ENCODE results near the gene PTCD2.
A peak's percentile ranks its signal among the peaks of the same experiment; 100 is the strongest.

The PTCD2 gene

DNA sequence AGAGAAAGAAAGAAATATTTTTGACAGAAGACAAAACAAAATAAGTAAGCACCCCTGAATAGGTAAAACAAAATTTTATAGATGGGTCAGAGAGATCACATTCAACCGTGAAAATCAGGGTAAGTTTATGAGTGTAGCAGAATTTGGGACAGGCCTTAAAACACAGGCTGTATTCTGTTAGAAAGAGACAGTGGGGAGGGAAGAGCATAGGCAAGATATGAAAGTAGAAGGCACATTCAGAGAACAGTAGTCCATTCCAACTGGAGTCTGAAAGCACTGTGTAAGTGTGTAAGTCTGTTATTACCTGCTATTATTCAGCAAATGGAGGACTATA is 38.8 kb upstream of the PTCD2 start:
- H3K27ac ChIP-seq (ENCODE audit: insufficient read depth in 1 of 2, low read depth in 1 of 2, low read length in 2 of 2, poor library complexity in 1 of 2, severe bottlenecking in 2 of 2), result peak overlapping the region in 1 of 2 experiments; percentile 0
- H3K9me3 ChIP-seq (ENCODE audit: control extremely low read depth in 1 of 5, control insufficient read depth in 4 of 5, insufficient read depth in 2 of 5, low read depth in 1 of 5, low read length in 4 of 5), result peaks cover 0 to 6% (median 0%) of the 10 kb centered on the region in 5 experiments
- H3K27me3 ChIP-seq (replicated peaks in 2 of 5; ENCODE audit: control insufficient read depth in 4 of 5, insufficient read depth in 5 of 5, low read length in 4 of 5), result no peaks in the 10 kb centered on the region
- DNase-seq, result no peak
- ChIA-PET POLR2A (no interaction called here), CTCF (interaction anchor here (1.5 to 1.6 kb wide), 3 partner anchors 26 to 205 kb away, joined by 3 to 5 read pairs (median 5); no protein-coding TSS in a partner anchor)
- H3K4me1 ChIP-seq (ENCODE audit: control extremely low read depth in 1 of 4, control insufficient read depth in 4 of 4, insufficient read depth in 4 of 4, low read length in 3 of 4), result peaks cover 0 to 3% (median 1%) of the 10 kb centered on the region in 4 experiments
- no peak overlapping the region for H3K4me3 ChIP-seq (ENCODE audit: control insufficient read depth in 1 of 7, extremely low read depth in 1 of 7, insufficient read depth in 4 of 7, low read depth in 2 of 7, low read length in 6 of 7)
- peaks cover 2 to 28% (median 10%) of the 10 kb centered on the region in 4 experiments for H3K36me3 ChIP-seq (ENCODE audit: control insufficient read depth in 4 of 4, insufficient read depth in 4 of 4, low read length in 3 of 4)
- WGBS (ENCODE audit: insufficient coverage), result 100% methylated on average over 1 of the region's 1 CpG

DNA sequence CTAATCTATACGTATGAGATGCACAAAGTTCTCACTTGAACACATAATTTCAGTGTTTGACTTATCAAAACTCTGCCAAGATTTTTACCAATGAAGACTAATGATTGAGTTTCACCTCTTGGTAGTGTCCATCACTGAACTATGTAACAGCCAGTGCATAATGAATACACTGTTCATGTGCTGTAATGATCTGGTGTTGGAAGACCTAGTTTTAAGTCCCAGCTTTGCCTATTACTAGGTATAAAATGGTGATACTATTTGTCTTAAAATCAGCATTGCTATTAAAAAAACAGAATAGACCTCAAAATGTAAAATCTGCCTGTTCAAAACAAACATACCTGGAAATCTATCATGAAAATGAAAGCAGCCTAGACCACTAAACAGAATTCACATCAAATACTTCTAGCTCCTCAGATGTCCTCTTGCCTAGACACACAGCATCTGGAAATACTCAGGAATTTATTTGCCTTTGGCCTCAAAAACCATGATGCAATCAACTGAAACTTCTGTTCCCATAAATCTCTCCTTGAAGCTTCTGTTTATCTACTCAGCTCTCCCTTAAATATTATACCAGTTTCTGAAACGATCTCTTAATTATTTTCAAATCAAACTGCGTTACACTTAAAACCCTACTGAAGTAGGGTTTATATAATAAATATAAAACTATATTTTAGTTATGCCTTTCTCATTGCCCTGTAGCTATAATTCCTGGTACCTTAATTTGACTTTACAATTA is 38.2 kb upstream of the PTCD2 start:
- peak in 2 of 3 donors; percentile 32 to 37 for DNase-seq
- Histone ChIP-seq H3K9me3 (ENCODE audit: control extremely low read depth in 1 of 5, control insufficient read depth in 4 of 5, insufficient read depth in 2 of 5, low read depth in 1 of 5, low read length in 4 of 5) (peaks cover 0 to 4% (median 0%) of the 10 kb centered on the region in 5 experiments), H3K4me3 (ENCODE audit: control insufficient read depth in 1 of 7, extremely low read depth in 1 of 7, insufficient read depth in 4 of 7, low read depth in 2 of 7, low read length in 6 of 7) (no peak overlapping the region), H3K4me1 (ENCODE audit: control extremely low read depth in 1 of 4, control insufficient read depth in 4 of 4, insufficient read depth in 4 of 4, low read length in 3 of 4) (peaks cover 0 to 3% (median 1%) of the 10 kb centered on the region in 4 experiments), H3K27ac (ENCODE audit: insufficient read depth in 1 of 2, low read depth in 1 of 2, low read length in 2 of 2, poor library complexity in 1 of 2, severe bottlenecking in 2 of 2) (peak overlapping the region in 1 of 2 experiments; percentile 31), H3K36me3 (ENCODE audit: control insufficient read depth in 4 of 4, insufficient read depth in 4 of 4, low read length in 3 of 4) (peaks cover 2 to 26% (median 10%) of the 10 kb centered on the region in 4 experiments), H3K27me3 (replicated peaks in 2 of 5; ENCODE audit: control insufficient read depth in 4 of 5, insufficient read depth in 5 of 5, low read length in 4 of 5) (no peaks in the 10 kb centered on the region)
- ChIA-PET POLR2A (no interaction called here), CTCF (interaction anchor here (1.0 to 1.6 kb wide), 5 partner anchors 10 to 206 kb away, joined by 3 to 9 read pairs (median 3); no protein-coding TSS in a partner anchor)
- no CpG with 5 or more reads among the region's 3 CpGs for WGBS (ENCODE audit: insufficient coverage)

DNA sequence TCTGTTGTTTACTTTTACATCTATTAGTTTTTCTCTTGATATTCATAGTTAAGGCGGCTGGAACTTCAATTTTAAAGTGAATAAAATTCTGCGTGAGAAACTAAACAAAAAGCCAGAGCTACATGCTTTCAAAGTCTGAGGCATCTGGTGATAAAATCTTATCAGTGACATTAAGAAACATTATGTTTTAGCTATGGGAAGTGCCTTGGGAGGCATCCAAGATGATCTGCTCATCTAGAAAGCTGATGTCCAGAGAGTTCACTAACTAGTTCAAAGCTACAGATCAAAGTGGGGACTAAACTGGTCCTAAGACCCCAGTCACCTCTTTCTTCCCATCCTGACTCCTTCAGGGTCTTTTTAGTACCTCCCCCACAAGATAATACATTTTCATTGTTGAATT is 37.3 kb upstream of the PTCD2 start:
- Histone ChIP-seq H3K9me3 (ENCODE audit: control extremely low read depth in 1 of 5, control insufficient read depth in 4 of 5, insufficient read depth in 2 of 5, low read depth in 1 of 5, low read length in 4 of 5) (no peaks in the 10 kb centered on the region), H3K27me3 (replicated peaks in 2 of 5; ENCODE audit: control insufficient read depth in 4 of 5, insufficient read depth in 5 of 5, low read length in 4 of 5) (no peaks in the 10 kb centered on the region), H3K27ac (ENCODE audit: insufficient read depth in 1 of 2, low read depth in 1 of 2, low read length in 2 of 2, poor library complexity in 1 of 2, severe bottlenecking in 2 of 2) (peak overlapping the region in 1 of 2 experiments; percentile 31), H3K36me3 (ENCODE audit: control insufficient read depth in 4 of 4, insufficient read depth in 4 of 4, low read length in 3 of 4) (peaks cover 4 to 26% (median 10%) of the 10 kb centered on the region in 4 experiments), H3K4me1 (ENCODE audit: control extremely low read depth in 1 of 4, control insufficient read depth in 4 of 4, insufficient read depth in 4 of 4, low read length in 3 of 4) (peaks cover 0 to 3% (median 1%) of the 10 kb centered on the region in 4 experiments), H3K4me3 (ENCODE audit: control insufficient read depth in 1 of 7, extremely low read depth in 1 of 7, insufficient read depth in 4 of 7, low read depth in 2 of 7, low read length in 6 of 7) (no peak overlapping the region)
- ChIA-PET POLR2A (no interaction called here), CTCF (interaction anchor here (1.4 to 1.6 kb wide), 2 partner anchors 9 to 13 kb away, joined by 3 to 9 read pairs; no protein-coding TSS in a partner anchor)
- no peak for DNase-seq
- 67% methylated on average over 1 of the region's 2 CpGs for WGBS (ENCODE audit: insufficient coverage)

DNA sequence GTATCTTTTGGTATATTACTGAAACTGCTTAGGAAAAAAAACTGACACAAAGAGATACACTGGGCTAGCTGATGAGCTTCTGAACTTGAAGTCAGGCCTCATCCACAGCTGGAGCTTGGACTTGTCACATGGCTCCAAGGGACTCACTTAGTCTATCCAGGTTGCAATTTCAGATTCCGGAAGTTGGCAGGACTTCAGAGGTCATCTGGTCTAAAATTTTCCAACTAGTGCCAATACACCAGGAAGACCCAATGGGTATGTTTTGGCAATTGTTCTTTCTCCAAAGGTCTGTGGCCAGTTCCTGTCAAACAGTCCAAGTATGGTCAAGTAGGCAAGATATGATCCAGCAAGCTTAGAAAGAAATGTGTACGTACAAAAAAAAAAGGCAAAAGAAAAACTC is 36.8 kb upstream of the PTCD2 start:
- Histone ChIP-seq H3K27me3 (replicated peaks in 2 of 5; ENCODE audit: control insufficient read depth in 4 of 5, insufficient read depth in 5 of 5, low read length in 4 of 5) (no peaks in the 10 kb centered on the region), H3K9me3 (ENCODE audit: control extremely low read depth in 1 of 5, control insufficient read depth in 4 of 5, insufficient read depth in 2 of 5, low read depth in 1 of 5, low read length in 4 of 5) (no peaks in the 10 kb centered on the region), H3K4me1 (ENCODE audit: control extremely low read depth in 1 of 4, control insufficient read depth in 4 of 4, insufficient read depth in 4 of 4, low read length in 3 of 4) (peaks cover 0 to 3% (median 1%) of the 10 kb centered on the region in 4 experiments), H3K36me3 (ENCODE audit: control insufficient read depth in 4 of 4, insufficient read depth in 4 of 4, low read length in 3 of 4) (peaks cover 4 to 28% (median 10%) of the 10 kb centered on the region in 4 experiments), H3K4me3 (ENCODE audit: control insufficient read depth in 1 of 7, extremely low read depth in 1 of 7, insufficient read depth in 4 of 7, low read depth in 2 of 7, low read length in 6 of 7) (no peak overlapping the region), H3K27ac (ENCODE audit: insufficient read depth in 1 of 2, low read depth in 1 of 2, low read length in 2 of 2, poor library complexity in 1 of 2, severe bottlenecking in 2 of 2) (peak overlapping the region in 1 of 2 experiments; percentile 31)
- POLR2A ChIA-PET, result no interaction called here
- 100% methylated on average over 1 of the region's 2 CpGs for WGBS (ENCODE audit: insufficient coverage)
- CTCF ChIA-PET, result interaction anchor here (1.6 kb wide), 1 partner anchor 9 kb away, joined by 9 read pairs; no protein-coding TSS in a partner anchor
- no peak for DNase-seq

DNA sequence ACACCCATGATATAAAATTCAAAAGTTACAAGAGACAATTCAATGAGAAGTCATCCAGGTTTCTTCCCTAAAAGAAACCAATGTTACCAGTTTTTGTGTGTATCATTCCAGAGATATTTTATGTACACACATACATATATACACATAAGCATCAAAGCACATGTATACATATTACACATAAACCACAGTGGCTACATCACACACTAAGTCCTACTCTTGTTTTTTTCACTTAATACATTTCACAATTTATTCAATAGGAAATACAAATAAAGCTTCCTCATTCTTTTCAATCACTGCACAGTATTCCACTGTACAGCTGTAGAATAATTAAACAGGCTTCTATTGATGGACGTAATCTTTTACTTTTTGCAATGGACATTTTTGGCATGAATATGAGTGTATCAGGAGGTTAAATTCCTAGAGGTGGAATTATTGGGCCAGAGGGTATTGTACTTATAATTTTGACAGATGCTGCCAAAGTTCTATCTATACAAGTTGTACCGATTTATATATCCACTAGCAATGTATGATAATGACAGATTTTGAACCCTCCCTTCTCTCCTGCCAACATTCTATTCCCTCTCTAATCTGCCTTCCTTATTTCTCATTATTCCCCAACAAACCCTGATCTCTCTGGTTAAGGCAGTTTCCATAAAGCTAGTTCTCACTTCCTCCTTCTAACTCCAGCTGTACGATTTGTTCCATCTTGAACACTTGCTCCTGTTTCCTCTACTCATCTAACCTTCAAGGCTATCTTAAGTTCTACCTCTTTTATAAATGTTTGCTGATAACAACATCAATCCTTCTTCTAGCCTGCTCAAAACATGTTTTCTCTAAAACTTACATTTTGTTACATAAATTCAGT is 35.4 kb upstream of the PTCD2 start:
- Histone ChIP-seq H3K27me3 (replicated peaks in 2 of 5; ENCODE audit: control insufficient read depth in 4 of 5, insufficient read depth in 5 of 5, low read length in 4 of 5) (no peaks in the 10 kb centered on the region), H3K4me3 (ENCODE audit: control insufficient read depth in 1 of 7, extremely low read depth in 1 of 7, insufficient read depth in 4 of 7, low read depth in 2 of 7, low read length in 6 of 7) (no peak overlapping the region), H3K27ac (ENCODE audit: insufficient read depth in 1 of 2, low read depth in 1 of 2, low read length in 2 of 2, poor library complexity in 1 of 2, severe bottlenecking in 2 of 2) (no peak overlapping the region), H3K36me3 (ENCODE audit: control insufficient read depth in 4 of 4, insufficient read depth in 4 of 4, low read length in 3 of 4) (peaks cover 2 to 32% (median 12%) of the 10 kb centered on the region in 4 experiments), H3K9me3 (ENCODE audit: control extremely low read depth in 1 of 5, control insufficient read depth in 4 of 5, insufficient read depth in 2 of 5, low read depth in 1 of 5, low read length in 4 of 5) (no peaks in the 10 kb centered on the region), H3K4me1 (ENCODE audit: control extremely low read depth in 1 of 4, control insufficient read depth in 4 of 4, insufficient read depth in 4 of 4, low read length in 3 of 4) (peaks cover 0 to 3% (median 1%) of the 10 kb centered on the region in 4 experiments)
- ChIA-PET POLR2A (interaction anchor here (0.6 to 0.9 kb wide), 3 partner anchors 19 to 278 kb away, joined by 3 read pairs; no protein-coding TSS in a partner anchor), CTCF (interaction anchor here (0.6 to 1.6 kb wide), 3 partner anchors 17 to 150 kb away, joined by 3 read pairs; no protein-coding TSS in a partner anchor)
- WGBS (ENCODE audit: insufficient coverage), result 71% methylated on average over 2 of the region's 3 CpGs
- DNase-seq, result no peak

DNA sequence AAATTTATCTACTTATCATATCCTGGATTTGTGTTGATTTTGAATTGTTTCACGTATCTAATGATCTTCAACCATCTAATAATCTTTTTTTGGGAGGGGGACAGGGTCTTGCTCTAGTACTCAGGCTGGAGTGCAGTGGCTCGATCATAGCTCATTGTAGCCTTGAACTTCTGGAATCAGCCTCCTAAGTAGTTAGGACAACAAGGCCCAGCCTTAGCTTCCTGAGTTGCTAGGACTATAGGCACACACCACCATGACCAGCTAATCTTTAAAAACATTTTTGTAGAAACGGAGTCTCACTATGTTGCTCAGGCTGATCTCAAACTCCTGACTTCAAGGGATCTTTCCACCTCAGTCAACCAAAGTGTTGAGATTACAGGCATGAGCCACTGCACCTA is 34.8 kb upstream of the PTCD2 start:
- ChIA-PET POLR2A (interaction anchor here (0.6 to 0.9 kb wide), 2 partner anchors 19 to 279 kb away, joined by 3 read pairs; no protein-coding TSS in a partner anchor), CTCF (interaction anchor here (1.4 to 1.6 kb wide), 3 partner anchors 16 to 151 kb away, joined by 3 to 4 read pairs (median 3); no protein-coding TSS in a partner anchor)
- Histone ChIP-seq H3K36me3 (ENCODE audit: control insufficient read depth in 4 of 4, insufficient read depth in 4 of 4, low read length in 3 of 4) (peaks cover 2 to 33% (median 12%) of the 10 kb centered on the region in 4 experiments), H3K27me3 (replicated peaks in 2 of 5; ENCODE audit: control insufficient read depth in 4 of 5, insufficient read depth in 5 of 5, low read length in 4 of 5) (no peaks in the 10 kb centered on the region), H3K4me1 (ENCODE audit: control extremely low read depth in 1 of 4, control insufficient read depth in 4 of 4, insufficient read depth in 4 of 4, low read length in 3 of 4) (peaks cover 0 to 3% (median 1%) of the 10 kb centered on the region in 4 experiments), H3K4me3 (ENCODE audit: control insufficient read depth in 1 of 7, extremely low read depth in 1 of 7, insufficient read depth in 4 of 7, low read depth in 2 of 7, low read length in 6 of 7) (no peak overlapping the region), H3K27ac (ENCODE audit: insufficient read depth in 1 of 2, low read depth in 1 of 2, low read length in 2 of 2, poor library complexity in 1 of 2, severe bottlenecking in 2 of 2) (no peak overlapping the region), H3K9me3 (ENCODE audit: control extremely low read depth in 1 of 5, control insufficient read depth in 4 of 5, insufficient read depth in 2 of 5, low read depth in 1 of 5, low read length in 4 of 5) (no peaks in the 10 kb centered on the region)
- no peak for DNase-seq
- WGBS (ENCODE audit: insufficient coverage), result 100% methylated on average over 1 of the region's 3 CpGs

Measured in common myeloid progenitor, CD34-positive (primary cell).